ENCODE measurements around the gene C15orf39.

GRCh38 chr15:75161106-75161916, 40.4 kb upstream of the C15orf39 start:
- TF ChIP-seq CTCF (conservative IDR thresholded peaks at IDR 0.05) (no peak), EZH2 (IDR thresholded peaks at IDR 0.05; ENCODE audit: low read depth) (no peak)
